Liver (tissue), 9 donors: ENCODE measurements around the gene SLC9B2. TPM values are rescaled to one million over a fixed set of nuclear protein-coding genes. Genes with fewer than 3 reads are reported as not detected.

ENCODE experiments used
- DNase-seq: peaks from one replicate; pipeline ENCODE4 v3.0.0-alpha.2; 2017; ENCODE audit warnings: low spot score
- H3K27ac ChIP-seq, 2 donors: one replicate each; pipeline ENCODE4 v1.7.0; 2013; ENCODE audit warnings: inconsistent platforms in 2 of 2, low read length in 2 of 2, control low read depth in 1 of 2, low read depth in 1 of 2, mild to moderate bottlenecking in 1 of 2
- H3K27me3 ChIP-seq, 4 donors: one replicate each; pipeline versions ENCODE4 v1.6.1 to v1.7.0; 2013; ENCODE audit warnings: low read length in 3 of 4, inconsistent platforms in 1 of 4, mild to moderate bottlenecking in 1 of 4, moderate library complexity in 1 of 4; ENCODE audit not compliant: control insufficient read depth in 4 of 4, insufficient read depth in 4 of 4
- H3K36me3 ChIP-seq, 4 donors: one replicate each; pipeline versions ENCODE4 v1.6.1 to v1.7.0; 2013; ENCODE audit warnings: low read length in 3 of 4, mild to moderate bottlenecking in 3 of 4, low read depth in 1 of 4, moderate library complexity in 1 of 4; ENCODE audit not compliant: control insufficient read depth in 4 of 4, insufficient read depth in 3 of 4
- H3K4me1 ChIP-seq, 4 donors: one replicate each; pipeline versions ENCODE4 v1.6.1 to v1.7.0; 2013; ENCODE audit warnings: low read length in 3 of 4, mild to moderate bottlenecking in 3 of 4, moderate library complexity in 1 of 4; ENCODE audit not compliant: control insufficient read depth in 4 of 4, insufficient read depth in 4 of 4
- H3K4me3 ChIP-seq, 3 donors: one replicate each; pipeline versions ENCODE4 v1.6.1 to v1.7.0; 2013; ENCODE audit warnings: low read length in 3 of 3, control low read depth in 1 of 3, low read depth in 1 of 3, mild to moderate bottlenecking in 1 of 3
- H3K9ac ChIP-seq, 2 donors: one replicate each; pipeline ENCODE4 v1.7.0; 2013; ENCODE audit warnings: low read length in 2 of 2, mild to moderate bottlenecking in 2 of 2, moderate library complexity in 2 of 2, control low read depth in 1 of 2, low read depth in 1 of 2
- H3K9me3 ChIP-seq, 4 donors: one replicate each; pipeline versions ENCODE4 v1.6.1 to v1.7.0; 2013; ENCODE audit warnings: low read length in 3 of 4; ENCODE audit not compliant: control insufficient read depth in 4 of 4
- ATF3 ChIP-seq: IDR thresholded peaks from 2 replicates; pipeline ENCODE4 v1.6.1; 2016; ENCODE audit warnings: antibody characterized with exemption
- CTCF ChIP-seq: fragments of 150-350 bp; IDR thresholded peaks from 2 replicates; pipeline ENCODE4 v1.5.1; 2017; ENCODE audit warnings: improper control_type of control experiment, low read depth, low read length; ENCODE audit not compliant: missing input control
- EGR1 ChIP-seq, 2 donors: IDR thresholded peaks; 2 replicates each; pipeline ENCODE4 v1.6.1; 2016 to 2018; ENCODE audit warnings: antibody characterized with exemption in 2 of 2, low read depth in 2 of 2
- FOXA1 ChIP-seq: IDR thresholded peaks from 2 replicates; pipeline ENCODE4 v1.6.1; 2016; ENCODE audit warnings: antibody characterized with exemption
- FOXA2 ChIP-seq: IDR thresholded peaks from 2 replicates; pipeline ENCODE4 v1.6.1; 2016; ENCODE audit warnings: antibody characterized with exemption
- GABPA ChIP-seq, 2 donors: IDR thresholded peaks in 1 of 2; conservative IDR thresholded peaks in 1 of 2; 2 replicates each; pipeline ENCODE4 v1.6.1; 2016; ENCODE audit warnings: antibody characterized with exemption in 2 of 2, mild to moderate bottlenecking in 1 of 2, moderate library complexity in 1 of 2
- HNF4A ChIP-seq, 2 donors: conservative IDR thresholded peaks; 2 replicates each; pipeline ENCODE4 v1.6.1; 2016; ENCODE audit warnings: antibody characterized with exemption in 2 of 2, mild to moderate bottlenecking in 2 of 2
- JUND ChIP-seq, 2 donors: IDR thresholded peaks; 2 replicates each; pipeline ENCODE4 v1.6.1; 2016; ENCODE audit warnings: antibody characterized with exemption in 2 of 2
- MAX ChIP-seq: IDR thresholded peaks from 2 replicates; pipeline ENCODE4 v1.6.1; 2016; ENCODE audit warnings: antibody characterized with exemption
- NR2F2 ChIP-seq: IDR thresholded peaks from 2 replicates; pipeline ENCODE4 v1.6.1; 2016; ENCODE audit warnings: antibody characterized with exemption
- RAD21 ChIP-seq, 2 donors: IDR thresholded peaks; 2 replicates each; pipeline ENCODE4 v1.6.1; 2016; ENCODE audit warnings: antibody characterized with exemption in 2 of 2, mild to moderate bottlenecking in 2 of 2
- REST ChIP-seq: IDR thresholded peaks from 2 replicates; pipeline ENCODE4 v1.6.1; 2016; ENCODE audit warnings: antibody characterized with exemption, mild to moderate bottlenecking
- RXRA ChIP-seq, 2 donors: IDR thresholded peaks; 2 replicates each; pipeline ENCODE4 v1.6.1; 2017 to 2018; ENCODE audit warnings: antibody characterized with exemption in 2 of 2, mild to moderate bottlenecking in 1 of 2
- SP1 ChIP-seq: IDR thresholded peaks from 2 replicates; pipeline ENCODE4 v1.6.1; 2018; ENCODE audit warnings: antibody characterized with exemption, mild to moderate bottlenecking
- YY1 ChIP-seq: IDR thresholded peaks from 2 replicates; pipeline ENCODE4 v1.6.1; 2016; ENCODE audit warnings: antibody characterized with exemption, mild to moderate bottlenecking
- ZBTB33 ChIP-seq: IDR thresholded peaks from 2 replicates; pipeline ENCODE4 v1.6.1; 2016; ENCODE audit warnings: antibody characterized with exemption
- WGBS: extraction: QIAGEN DNeasy Blood & Tissue Kit; methylation state at CpG from one replicate; pipeline ENCODE4 v1.1.7; 2013; 5-methylcytosine and 5-hydroxymethylcytosine counted together
- polyA plus RNA-seq, 2 donors: library from polyadenylated mRNA; stranded (reverse) in 1 of 2; unstranded in 1 of 2; fragments of 200-250 nt in 1 of 2; fragments of >200 nt in 1 of 2; fragmentation: Nextera tagmentation in 1 of 2; extraction: Ambion mirVana in 1 of 2; gene quantifications; one replicate each; pipeline versions ENCODE4 v1.2.1 to v1.2.3, GENCODE V29; 2013 to 2015
- total RNA-seq, 2 donors: library from RNA; depleted of rRNA; stranded (reverse); fragments of >200 nt; gene quantifications; one replicate each; pipeline ENCODE4 v1.2.3, GENCODE V29; 2014
- donor health status: healthy.
- donor health status: healthy.
- donor health status: healthy.
- donor health status: healthy.
- donor health status: healthy.

The SLC9B2 gene
- total and polyA plus RNA-seq, 4 donors = 23.7 to 47.0 (median 34.5) TPM

- Histone ChIP-seq H3K27ac (no peak overlapping the region), H3K9me3 (no peaks in the 10 kb centered on the region), H3K4me1 (peaks cover 4 to 36% (median 18%) of the 10 kb centered on the region in 4 donors), H3K36me3 (peaks cover 0 to 39% (median 23%) of the 10 kb centered on the region in 4 donors), H3K9ac (peak overlapping the region in 1 of 2 donors; percentile 18), H3K27me3 (no peaks in the 10 kb centered on the region), H3K4me3 (no peak overlapping the region)
- TF ChIP-seq CTCF (peak; percentile 72), GABPA (IDR thresholded peaks at IDR 0.05 in 1 of 2, conservative IDR thresholded peaks at IDR 0.05 in 1 of 2) (no peak), RAD21 (IDR thresholded peaks at IDR 0.05) (peak; percentile 96), JUND (IDR thresholded peaks at IDR 0.05) (peak in 1 of 2 donors; percentile 26), HNF4A (conservative IDR thresholded peaks at IDR 0.05) (peak in 1 of 2 donors; percentile 7)
- DNase-seq = no peak
- WGBS = 33% methylated on average over 3 of the region's 3 CpGs
Measured at GRCh38 chr4:103091601-103092223, 15.2 kb upstream of the SLC9B2 start.

GRCh38 chr4:103089481-103089880, 12.9 kb upstream of the SLC9B2 start:
- TF ChIP-seq FOXA2 = no peak
- no peak for TF ChIP-seq FOXA1
- TF ChIP-seq RXRA (IDR thresholded peaks at IDR 0.05) = no peak
- no peak for TF ChIP-seq MAX
- H3K9me3 ChIP-seq = no peaks in the 10 kb centered on the region
- H3K27ac ChIP-seq = no peak overlapping the region
- no peak for DNase-seq
- 86% methylated on average over 2 of the region's 2 CpGs for WGBS
- H3K4me1 ChIP-seq = peaks cover 2 to 19% (median 7%) of the 10 kb centered on the region in 4 donors
- no peak overlapping the region for H3K9ac ChIP-seq
- no peaks in the 10 kb centered on the region for H3K27me3 ChIP-seq
- H3K4me3 ChIP-seq = no peak overlapping the region
- H3K36me3 ChIP-seq = peaks cover 2 to 50% (median 33%) of the 10 kb centered on the region in 4 donors

GRCh38 chr4:103086551-103086950, 10.0 kb upstream of the SLC9B2 start:
- H3K27ac ChIP-seq = no peak overlapping the region
- H3K4me3 ChIP-seq = no peak overlapping the region
- peaks cover 0 to 2% (median under 1%) of the 10 kb centered on the region in 4 donors for H3K4me1 ChIP-seq
- no peaks in the 10 kb centered on the region for H3K27me3 ChIP-seq
- H3K9ac ChIP-seq = no peak overlapping the region
- H3K36me3 ChIP-seq = peaks cover 2 to 56% (median 35%) of the 10 kb centered on the region in 4 donors
- WGBS = 90% methylated on average over 1 of the region's 1 CpG
- no peaks in the 10 kb centered on the region for H3K9me3 ChIP-seq
- no peak for DNase-seq
- TF ChIP-seq FOXA2 (no peak), SP1 (no peak), RAD21 (IDR thresholded peaks at IDR 0.05) (no peak), REST (no peak), HNF4A (conservative IDR thresholded peaks at IDR 0.05) (no peak), NR2F2 (no peak), YY1 (no peak), FOXA1 (no peak), ZBTB33 (no peak), MAX (no peak), JUND (IDR thresholded peaks at IDR 0.05) (no peak), EGR1 (IDR thresholded peaks at IDR 0.05; ENCODE audit: low read depth in 2 of 2) (no peak), RXRA (IDR thresholded peaks at IDR 0.05) (no peak), ATF3 (no peak), CTCF (no peak)
